ENCODE results near the gene UBN1. TPM values are rescaled to one million over a fixed set of nuclear protein-coding genes. Genes with fewer than 3 reads are reported as not detected.

UBN1 gene
- total and polyA plus RNA-seq, 10 of the 15 experiments (the other 5 are each of a cell fraction or from before 2014, with no cell fraction given): 2.1 to 32.5 (median 13.9) TPM

GRCh38 chr16:4811242-4811641, 36.0 kb upstream of the UBN1 start:
- H3K27me3 ChIP-seq (replicated peaks in 1 of 2; ENCODE audit: control insufficient read depth in 2 of 2, insufficient read depth in 2 of 2, low read length in 1 of 2): no peaks in the 10 kb centered on the region
- no peak overlapping the region for H2AFZ ChIP-seq (ENCODE audit: control insufficient read depth, low read depth, low read length)
- no TSS peak for BruUV-seq (replicated peaks)
- POLR2A ChIA-PET: interaction anchor here (0.7 kb wide), 2 partner anchors 9 to 215 kb away, joined by 3 to 5 read pairs; partner anchors contain the start of gene ROGDI
- TF ChIP-seq BHLHE40 (IDR thresholded peaks at IDR 0.05; ENCODE audit: borderline replicate concordance in 1 of 2, low read depth in 2 of 2, low read length in 1 of 2): no peak
- TF ChIP-seq ATF3 (IDR thresholded peaks at IDR 0.05; ENCODE audit: borderline replicate concordance, extremely low read depth, low read depth, low read length): no peak
- TF ChIP-seq EGR1 (IDR thresholded peaks at IDR 0.05; ENCODE audit: borderline replicate concordance in 1 of 2, low read depth in 2 of 2, low read length in 2 of 2): no peak
- no peak for TF ChIP-seq ESRRA (IDR thresholded peaks at IDR 0.05; ENCODE audit: low read length)
- no peak for TF ChIP-seq FOXK2 (IDR thresholded peaks at IDR 0.05)
- no peak for TF ChIP-seq PKNOX1 (IDR thresholded peaks at IDR 0.05)
- TF ChIP-seq LARP7 (IDR thresholded peaks at IDR 0.05): no peak
- no peak for TF ChIP-seq USF1 (IDR thresholded peaks at IDR 0.05; ENCODE audit: borderline replicate concordance, extremely low read length, insufficient read depth, low read depth, low read length)
- no peak for TF ChIP-seq RBBP5 (conservative IDR thresholded peaks at IDR 0.05)
- no peak for TF ChIP-seq MLLT1 (IDR thresholded peaks at IDR 0.05)
- no peak for DNase-seq (ENCODE audit: low read depth, low spot score)
- no peak for FAIRE-seq
- H3K27ac ChIP-seq (ENCODE audit: control insufficient read depth, insufficient read depth): no peak overlapping the region
- H3K4me3 ChIP-seq: no peak overlapping the region
- CTCF ChIA-PET: no interaction called here
- in situ Hi-C loops (cut with MboI) (no loop called here), intact Hi-C loops (cut with micrococcal nuclease; ENCODE audit: unreplicated experiment) (no loop called here)
- H3K79me2 ChIP-seq (ENCODE audit: control insufficient read depth, insufficient read depth, low read length): no peaks in the 10 kb centered on the region
- no peak overlapping the region for H3K9ac ChIP-seq (ENCODE audit: control insufficient read depth, insufficient read depth, low read length)
- H3K4me2 ChIP-seq (ENCODE audit: control insufficient read depth, insufficient read depth): no peak overlapping the region
- no peak for ATAC-seq
- H3K36me3 ChIP-seq (ENCODE audit: control insufficient read depth in 2 of 2, insufficient read depth in 2 of 2, low read length in 1 of 2): peaks cover 16 to 31% of the 10 kb centered on the region in 2 experiments
- SMC1A ChIA-PET (ENCODE audit: uncharacterized antibody, unreplicated experiment): no interaction called here
- no peaks in the 10 kb centered on the region for H3K9me3 ChIP-seq (replicated peaks; ENCODE audit: control insufficient read depth, insufficient read depth, low read length)
- no peaks in the 10 kb centered on the region for H3K4me1 ChIP-seq (ENCODE audit: control insufficient read depth, insufficient read depth, low read length)
- 95% methylated on average over 3 of the region's 3 CpGs for WGBS (ENCODE audit: insufficient coverage, insufficient replicate concordance, low lambda C conversion rate, missing lambda C conversion rate)
- H4K20me1 ChIP-seq (ENCODE audit: control insufficient read depth, insufficient read depth): no peaks in the 10 kb centered on the region
- RAD21 ChIA-PET (ENCODE audit: unreplicated experiment): no interaction called here
